Measurements from ENCODE around the gene TNS1. TPM values are rescaled to one million over a fixed set of nuclear protein-coding genes. Genes with fewer than 3 reads are reported as not detected.

Gene TNS1
- total and polyA plus RNA-seq, 2 donors (not counting 1 experiment from before 2014, with no cell fraction given), result 0.10 to 0.86 TPM

DNA sequence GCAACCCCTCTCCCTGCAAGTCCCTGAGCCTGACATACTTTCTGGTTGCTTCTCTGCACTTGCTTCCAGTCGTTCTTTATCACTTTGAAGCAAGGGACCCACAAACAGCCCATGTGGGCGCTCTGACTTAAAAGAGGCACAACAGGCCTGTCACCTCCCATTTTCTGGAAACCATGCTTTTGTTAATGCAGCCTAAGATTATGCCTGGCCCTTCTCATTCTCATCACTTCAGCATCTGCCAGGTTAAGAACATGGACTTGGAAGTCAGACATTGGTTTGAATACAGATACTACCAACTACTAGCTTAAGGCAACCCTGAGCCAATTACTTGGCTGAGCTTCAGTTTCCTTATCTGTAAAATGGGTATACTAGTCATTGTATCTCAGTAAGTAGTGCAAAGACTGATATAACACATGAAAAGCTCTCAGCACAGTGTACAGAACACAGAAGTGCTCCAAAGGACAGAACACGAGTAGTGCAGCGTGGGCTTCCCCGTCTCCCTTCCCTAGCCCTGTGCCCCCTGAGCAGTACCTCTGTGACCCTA is 141.4 kb downstream of the TNS1 start:
- no peak overlapping the region for H2AFZ ChIP-seq (ENCODE audit: insufficient read depth, low read depth, low read length, poor library complexity, severe bottlenecking)
- no peak overlapping the region for H3K27ac ChIP-seq (ENCODE audit: low read length in 2 of 2)
- H3K4me1 Mint-ChIP-seq, result peaks cover 50% of the 10 kb centered on the region
- DNase-seq, result no peak
- no peak overlapping the region for H3K4me3 Mint-ChIP-seq
- 92% methylated on average over 5 of the region's 5 CpGs for WGBS (ENCODE audit: insufficient coverage)
- CTCF ChIA-PET, result no interaction called here
- H3K9ac ChIP-seq (ENCODE audit: low read length), result no peak overlapping the region
- H3K27me3 Mint-ChIP-seq, result no peaks in the 10 kb centered on the region
- intact Hi-C loops (cut with micrococcal nuclease), result no loop called here
- H3K9me3 Mint-ChIP-seq (ENCODE audit: insufficient read depth), result no peaks in the 10 kb centered on the region
- peaks cover 0 to 25% (median 2%) of the 10 kb centered on the region in 3 donors for H3K9me3 ChIP-seq (ENCODE audit: control extremely low read depth in 1 of 3, control insufficient read depth in 2 of 3, insufficient read depth in 1 of 3, low read length in 2 of 3)
- no peak for TF ChIP-seq EZH2 (IDR thresholded peaks at IDR 0.05; ENCODE audit: borderline replicate concordance, insufficient read depth, low read depth, low read length, poor library complexity, severe bottlenecking)
- H3K36me3 ChIP-seq (replicated peaks in 1 of 2; ENCODE audit: control extremely low read depth in 1 of 2, control insufficient read depth in 1 of 2, extremely low read depth in 1 of 2, insufficient read depth in 2 of 2, low read length in 1 of 2), result no peaks in the 10 kb centered on the region
- H3K27me3 ChIP-seq (replicated peaks in 1 of 4; ENCODE audit: control extremely low read depth in 1 of 4, control insufficient read depth in 3 of 4, insufficient read depth in 4 of 4, low read length in 3 of 4), result no peaks in the 10 kb centered on the region
- no peak overlapping the region for H3K4me2 ChIP-seq (replicated peaks; ENCODE audit: low read depth, low read length, poor library complexity, severe bottlenecking)
- POLR2A ChIA-PET, result no interaction called here
- peaks cover 37 to 39% of the 10 kb centered on the region in 2 donors for H3K4me1 ChIP-seq (ENCODE audit: control insufficient read depth in 2 of 2, insufficient read depth in 2 of 2, low read length in 2 of 2)
- ATAC-seq (ENCODE audit: low read depth), result no peak
- no peaks in the 10 kb centered on the region for H4K20me1 ChIP-seq (ENCODE audit: control insufficient read depth, insufficient read depth, low read length, poor library complexity, severe bottlenecking)
- H3K4me3 ChIP-seq (ENCODE audit: control extremely low read depth in 1 of 5, extremely low read depth in 1 of 5, insufficient read depth in 1 of 5, low read depth in 2 of 5, low read length in 4 of 5), result no peak overlapping the region
- no peak overlapping the region for H3K27ac Mint-ChIP-seq
- no peaks in the 10 kb centered on the region for H3K79me2 ChIP-seq (ENCODE audit: control insufficient read depth, insufficient read depth, low read length)

DNA sequence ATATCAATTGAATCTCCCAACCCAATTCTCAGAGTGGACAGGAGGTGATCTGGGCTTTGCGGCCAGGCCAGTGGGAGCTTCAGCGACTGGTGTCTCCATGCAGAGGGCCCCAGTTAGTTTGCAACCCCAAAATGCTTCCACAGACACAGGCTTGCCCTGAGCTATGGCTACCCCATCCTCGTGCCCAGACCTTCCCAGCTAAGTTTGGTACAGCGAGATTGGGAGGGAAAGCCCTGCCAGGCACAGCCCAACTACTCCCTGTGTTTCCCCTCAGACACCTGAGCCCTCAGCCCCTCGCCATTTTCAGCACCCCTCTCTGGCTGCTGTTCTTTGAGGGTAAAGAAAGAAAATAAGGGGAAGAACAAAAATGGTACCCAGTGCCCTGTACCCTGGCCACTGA is 142.9 kb downstream of the TNS1 start:
- H3K4me3 Mint-ChIP-seq, result no peak overlapping the region
- CTCF ChIA-PET, result no interaction called here
- no peak for DNase-seq
- Histone ChIP-seq H3K4me3 (ENCODE audit: control extremely low read depth in 1 of 5, extremely low read depth in 1 of 5, insufficient read depth in 1 of 5, low read depth in 2 of 5, low read length in 4 of 5) (no peak overlapping the region), H3K4me2 (replicated peaks; ENCODE audit: low read depth, low read length, poor library complexity, severe bottlenecking) (no peak overlapping the region), H3K27ac (ENCODE audit: low read length in 2 of 2) (no peak overlapping the region), H3K79me2 (ENCODE audit: control insufficient read depth, insufficient read depth, low read length) (no peaks in the 10 kb centered on the region), H4K20me1 (ENCODE audit: control insufficient read depth, insufficient read depth, low read length, poor library complexity, severe bottlenecking) (no peaks in the 10 kb centered on the region), H2AFZ (ENCODE audit: insufficient read depth, low read depth, low read length, poor library complexity, severe bottlenecking) (no peak overlapping the region), H3K9ac (ENCODE audit: low read length) (no peak overlapping the region), H3K9me3 (ENCODE audit: control extremely low read depth in 1 of 3, control insufficient read depth in 2 of 3, insufficient read depth in 1 of 3, low read length in 2 of 3) (peaks cover 0 to 18% (median 0%) of the 10 kb centered on the region in 3 donors), H3K27me3 (replicated peaks in 1 of 4; ENCODE audit: control extremely low read depth in 1 of 4, control insufficient read depth in 3 of 4, insufficient read depth in 4 of 4, low read length in 3 of 4) (no peaks in the 10 kb centered on the region), H3K36me3 (replicated peaks in 1 of 2; ENCODE audit: control extremely low read depth in 1 of 2, control insufficient read depth in 1 of 2, extremely low read depth in 1 of 2, insufficient read depth in 2 of 2, low read length in 1 of 2) (no peaks in the 10 kb centered on the region), H3K4me1 (ENCODE audit: control insufficient read depth in 2 of 2, insufficient read depth in 2 of 2, low read length in 2 of 2) (peaks cover 22 to 24% of the 10 kb centered on the region in 2 donors)
- peaks cover 5% of the 10 kb centered on the region for H3K27me3 Mint-ChIP-seq
- intact Hi-C loops (cut with micrococcal nuclease), result no loop called here
- TF ChIP-seq, protein P1, sequence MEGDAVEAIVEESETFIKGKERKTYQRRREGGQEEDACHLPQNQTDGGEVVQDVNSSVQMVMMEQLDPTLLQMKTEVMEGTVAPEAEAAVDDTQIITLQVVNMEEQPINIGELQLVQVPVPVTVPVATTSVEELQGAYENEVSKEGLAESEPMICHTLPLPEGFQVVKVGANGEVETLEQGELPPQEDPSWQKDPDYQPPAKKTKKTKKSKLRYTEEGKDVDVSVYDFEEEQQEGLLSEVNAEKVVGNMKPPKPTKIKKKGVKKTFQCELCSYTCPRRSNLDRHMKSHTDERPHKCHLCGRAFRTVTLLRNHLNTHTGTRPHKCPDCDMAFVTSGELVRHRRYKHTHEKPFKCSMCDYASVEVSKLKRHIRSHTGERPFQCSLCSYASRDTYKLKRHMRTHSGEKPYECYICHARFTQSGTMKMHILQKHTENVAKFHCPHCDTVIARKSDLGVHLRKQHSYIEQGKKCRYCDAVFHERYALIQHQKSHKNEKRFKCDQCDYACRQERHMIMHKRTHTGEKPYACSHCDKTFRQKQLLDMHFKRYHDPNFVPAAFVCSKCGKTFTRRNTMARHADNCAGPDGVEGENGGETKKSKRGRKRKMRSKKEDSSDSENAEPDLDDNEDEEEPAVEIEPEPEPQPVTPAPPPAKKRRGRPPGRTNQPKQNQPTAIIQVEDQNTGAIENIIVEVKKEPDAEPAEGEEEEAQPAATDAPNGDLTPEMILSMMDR (IDR thresholded peaks at IDR 0.05), result no peak
- no peak for TF ChIP-seq EZH2 (IDR thresholded peaks at IDR 0.05; ENCODE audit: borderline replicate concordance, insufficient read depth, low read depth, low read length, poor library complexity, severe bottlenecking)
- H3K4me1 Mint-ChIP-seq, result peaks cover 35% of the 10 kb centered on the region
- no peaks in the 10 kb centered on the region for H3K9me3 Mint-ChIP-seq (ENCODE audit: insufficient read depth)
- POLR2A ChIA-PET, result no interaction called here
- 91% methylated on average over 4 of the region's 5 CpGs for WGBS (ENCODE audit: insufficient coverage)
- H3K27ac Mint-ChIP-seq, result no peak overlapping the region
- ATAC-seq (ENCODE audit: low read depth), result no peak

Data from B cell (primary cell).